ENCODE results near the gene GTF2H2C.
A peak's percentile ranks its signal among the peaks of the same experiment; 100 is the strongest.
"Not testable (repeated sequence)": the region's sequence is repeated elsewhere in the genome, so short reads cannot be mapped to it uniquely, and the experiment has no call there.

The GTF2H2C gene

DNA sequence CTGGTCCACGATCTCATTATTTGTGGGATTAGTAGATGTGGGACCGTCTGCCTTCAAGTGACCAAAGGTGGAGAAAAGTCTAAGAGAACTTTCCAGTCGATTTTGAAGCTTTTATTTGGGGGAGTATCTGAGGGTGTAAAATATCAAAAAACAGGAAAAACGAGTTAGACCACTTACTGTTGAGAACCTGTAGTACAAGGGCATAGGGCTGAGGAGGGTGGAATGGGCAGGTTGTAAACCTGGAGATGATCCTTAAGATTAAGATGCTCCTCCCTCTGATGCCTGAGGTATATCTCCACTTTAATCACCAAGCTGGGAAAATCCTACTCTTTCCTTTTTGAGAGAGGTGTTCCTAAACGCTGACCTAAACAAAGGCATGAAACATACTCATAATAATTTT lies 32.0 kb upstream of the GTF2H2C start:
- Histone ChIP-seq H3K27me3 (ENCODE audit: insufficient read depth, low read length) (peaks cover 14% of the 10 kb centered on the region), H3K4me1 (ENCODE audit: control insufficient read depth, insufficient read depth, low read length, unreplicated experiment) (no peaks in the 10 kb centered on the region), H3K4me3 (ENCODE audit: low read depth, low read length) (no peak overlapping the region), H2AFZ (ENCODE audit: low read length, unreplicated experiment) (no peak overlapping the region), H3K79me2 (ENCODE audit: control insufficient read depth, insufficient read depth, low read length, unreplicated experiment) (no peaks in the 10 kb centered on the region), H3K27ac (ENCODE audit: low read depth, low read length) (no peak overlapping the region), H3K36me3 (ENCODE audit: insufficient read depth, low read length) (no peaks in the 10 kb centered on the region)

DNA sequence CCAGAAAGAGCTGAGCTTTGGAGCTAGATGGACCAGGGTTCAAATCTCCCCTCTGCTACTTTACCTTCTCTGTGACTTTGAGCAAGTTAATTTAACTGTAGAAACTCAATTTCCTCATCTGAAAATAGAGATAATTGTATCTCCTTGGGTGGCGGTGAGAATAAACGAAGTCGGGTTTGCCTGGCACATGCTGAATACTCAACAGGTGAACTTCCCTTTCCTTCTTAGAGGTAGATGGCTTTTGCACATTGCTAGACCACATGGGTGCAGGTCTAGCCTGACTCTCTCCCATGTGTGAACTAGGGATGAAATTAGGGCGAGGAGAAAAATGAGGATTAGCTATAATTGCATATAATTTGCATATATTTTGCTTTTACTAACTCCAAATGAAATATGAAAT lies 31.4 kb upstream of the GTF2H2C start:
- Histone ChIP-seq H3K4me1 (ENCODE audit: control insufficient read depth, insufficient read depth, low read length, unreplicated experiment) (no peaks in the 10 kb centered on the region), H3K79me2 (ENCODE audit: control insufficient read depth, insufficient read depth, low read length, unreplicated experiment) (no peaks in the 10 kb centered on the region), H3K27ac (ENCODE audit: low read depth, low read length) (no peak overlapping the region)

DNA sequence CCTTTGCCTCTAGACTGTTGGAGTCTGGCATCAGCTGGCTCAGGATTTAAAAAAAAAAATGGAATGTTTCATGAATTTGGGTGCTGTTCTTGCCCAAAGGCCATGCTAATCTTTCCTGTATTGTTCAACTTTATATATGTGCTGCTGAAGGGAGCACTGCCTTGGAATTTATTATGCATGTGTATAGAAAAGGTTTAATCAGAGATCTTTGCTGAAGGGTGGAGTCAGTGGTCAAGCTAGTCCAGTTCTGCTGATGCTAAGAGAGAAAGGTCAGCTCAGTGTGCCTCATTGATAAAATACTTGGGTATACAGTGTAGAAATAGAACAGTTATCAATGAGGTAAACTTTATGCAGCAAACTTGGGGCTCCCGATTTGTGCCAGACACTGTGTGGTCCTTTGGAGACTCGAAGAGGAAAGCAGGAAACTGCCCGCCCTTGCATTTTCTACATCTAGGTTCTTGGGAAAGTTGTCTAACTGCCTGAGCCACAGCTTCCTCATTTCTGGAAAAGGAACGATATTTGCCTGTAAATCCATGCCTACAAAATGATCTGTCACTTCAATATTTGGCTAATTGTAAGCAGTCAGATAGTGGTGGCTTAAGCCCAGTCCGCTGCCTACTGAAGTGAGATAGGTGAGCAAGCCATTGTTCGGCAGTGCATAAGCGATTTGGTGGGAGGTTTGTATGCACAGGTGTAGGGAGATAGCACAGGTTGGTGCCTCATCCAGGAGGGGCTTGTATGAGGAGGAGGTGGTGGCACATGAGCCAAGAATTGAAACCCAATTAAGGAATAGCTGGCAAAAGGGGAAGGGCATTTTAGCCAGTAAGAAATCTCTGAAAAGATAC lies 29.2 kb upstream of the GTF2H2C start:
- Histone ChIP-seq H3K27me3 (ENCODE audit: insufficient read depth, low read length) (peaks cover 14% of the 10 kb centered on the region), H3K27ac (ENCODE audit: low read depth, low read length) (no peak overlapping the region), H3K4me3 (ENCODE audit: low read depth, low read length) (no peak overlapping the region), H3K4me1 (ENCODE audit: control insufficient read depth, insufficient read depth, low read length, unreplicated experiment) (no peaks in the 10 kb centered on the region), H3K36me3 (ENCODE audit: insufficient read depth, low read length) (no peaks in the 10 kb centered on the region), H3K79me2 (ENCODE audit: control insufficient read depth, insufficient read depth, low read length, unreplicated experiment) (no peaks in the 10 kb centered on the region), H2AFZ (ENCODE audit: low read length, unreplicated experiment) (no peak overlapping the region)

More for the DNA sequence above, 31.4 kb upstream of the GTF2H2C start:
- Histone ChIP-seq H3K27me3 (ENCODE audit: insufficient read depth, low read length) (peaks cover 14% of the 10 kb centered on the region), H2AFZ (ENCODE audit: low read length, unreplicated experiment) (no peak overlapping the region), H3K4me3 (ENCODE audit: low read depth, low read length) (no peak overlapping the region), H3K36me3 (ENCODE audit: insufficient read depth, low read length) (no peaks in the 10 kb centered on the region)

- Histone ChIP-seq H3K27ac (ENCODE audit: low read depth, low read length) (no peak overlapping the region), H3K79me2 (ENCODE audit: control insufficient read depth, insufficient read depth, low read length, unreplicated experiment) (no peaks in the 10 kb centered on the region), H3K27me3 (ENCODE audit: insufficient read depth, low read length) (peaks cover 14% of the 10 kb centered on the region), H2AFZ (ENCODE audit: low read length, unreplicated experiment) (no peak overlapping the region), H3K36me3 (ENCODE audit: insufficient read depth, low read length) (no peaks in the 10 kb centered on the region), H3K4me3 (ENCODE audit: low read depth, low read length) (no peak overlapping the region), H3K4me1 (ENCODE audit: control insufficient read depth, insufficient read depth, low read length, unreplicated experiment) (no peaks in the 10 kb centered on the region)
These were observed 28.6 kb upstream of the GTF2H2C start for GRCh38 chr5:69531406-69531801.

DNA sequence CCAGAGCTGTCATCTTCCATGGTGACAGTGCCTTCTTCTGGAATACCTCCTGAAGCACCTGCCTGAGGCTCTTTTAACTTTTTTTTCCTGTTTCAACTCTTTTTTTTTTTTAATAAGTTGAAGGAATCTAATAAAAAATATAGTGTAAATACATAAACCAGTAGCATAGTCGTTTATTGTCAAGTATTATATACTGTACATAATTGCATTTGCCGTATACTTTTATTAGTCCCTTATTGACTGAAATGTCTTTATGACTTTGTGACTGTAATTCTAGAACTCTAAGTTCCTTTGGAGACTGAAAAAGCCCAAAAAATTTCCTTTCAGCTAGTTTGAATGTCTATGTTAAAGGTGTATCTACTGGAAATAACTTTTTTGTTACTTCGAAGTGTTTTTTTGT lies 22.1 kb upstream of the GTF2H2C start:
- H3K27ac ChIP-seq (ENCODE audit: low read depth, low read length); H3K36me3 ChIP-seq (ENCODE audit: insufficient read depth, low read length); H3K4me3 ChIP-seq (ENCODE audit: low read depth, low read length); H3K4me1 ChIP-seq (ENCODE audit: control insufficient read depth, insufficient read depth, low read length, unreplicated experiment); H3K79me2 ChIP-seq (ENCODE audit: control insufficient read depth, insufficient read depth, low read length, unreplicated experiment); H3K27me3 ChIP-seq (ENCODE audit: insufficient read depth, low read length); H2AFZ ChIP-seq (ENCODE audit: low read length, unreplicated experiment): not testable (repeated sequence)

GRCh38 chr5:69538735-69539134 lies 21.3 kb upstream of the GTF2H2C start:
- H3K27me3 ChIP-seq (ENCODE audit: insufficient read depth, low read length); H3K79me2 ChIP-seq (ENCODE audit: control insufficient read depth, insufficient read depth, low read length, unreplicated experiment); H3K27ac ChIP-seq (ENCODE audit: low read depth, low read length); H3K4me3 ChIP-seq (ENCODE audit: low read depth, low read length); H3K4me1 ChIP-seq (ENCODE audit: control insufficient read depth, insufficient read depth, low read length, unreplicated experiment); H3K36me3 ChIP-seq (ENCODE audit: insufficient read depth, low read length); H2AFZ ChIP-seq (ENCODE audit: low read length, unreplicated experiment): not testable (repeated sequence)

DNA sequence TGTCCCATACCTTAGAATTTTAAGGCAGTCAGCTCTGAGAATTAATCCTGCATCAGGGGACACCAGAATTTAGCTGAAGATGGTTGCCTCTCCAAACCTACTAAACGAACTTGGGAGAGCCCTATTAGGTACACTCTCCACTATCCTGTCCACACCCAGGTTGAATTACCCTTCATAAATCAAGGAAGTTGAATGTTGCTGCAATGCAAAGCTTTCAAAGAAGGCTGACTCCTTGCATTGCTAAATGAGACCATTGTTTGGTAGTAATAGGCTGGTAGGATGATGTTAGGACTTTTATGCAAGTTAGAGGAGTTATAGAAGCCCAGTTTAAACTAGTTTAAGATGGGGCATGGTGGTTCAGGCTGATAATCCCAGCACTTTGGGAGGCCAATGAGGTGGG lies 18.6 kb upstream of the GTF2H2C start:
- H3K27me3 ChIP-seq (ENCODE audit: insufficient read depth, low read length); H3K27ac ChIP-seq (ENCODE audit: low read depth, low read length); H2AFZ ChIP-seq (ENCODE audit: low read length, unreplicated experiment); H3K79me2 ChIP-seq (ENCODE audit: control insufficient read depth, insufficient read depth, low read length, unreplicated experiment); H3K4me3 ChIP-seq (ENCODE audit: low read depth, low read length); H3K4me1 ChIP-seq (ENCODE audit: control insufficient read depth, insufficient read depth, low read length, unreplicated experiment); H3K36me3 ChIP-seq (ENCODE audit: insufficient read depth, low read length): not testable (repeated sequence)

- H3K36me3 ChIP-seq (ENCODE audit: insufficient read depth, low read length); H3K27ac ChIP-seq (ENCODE audit: low read depth, low read length): not testable (repeated sequence)
These were observed 17.0 kb upstream of the GTF2H2C start for GRCh38 chr5:69542838-69543618.

DNA sequence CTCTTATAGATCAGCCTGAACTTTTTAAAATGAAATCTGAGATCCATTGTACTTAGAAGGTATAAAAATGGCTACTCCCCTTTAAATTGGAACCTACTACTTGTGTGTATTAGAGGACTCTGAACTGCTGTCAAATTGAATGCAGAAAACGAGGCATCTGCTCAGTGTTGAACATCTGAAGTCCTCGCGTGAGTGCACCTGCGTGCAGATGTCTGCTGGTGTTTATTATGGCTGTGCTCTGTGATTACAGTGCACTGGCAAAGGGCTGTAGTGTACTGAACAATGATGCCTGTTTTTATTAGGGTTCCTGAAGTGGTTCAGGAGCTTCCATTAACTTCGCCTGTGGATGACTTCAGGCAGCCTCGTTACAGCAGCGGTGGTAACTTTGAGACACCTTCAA lies 15.4 kb upstream of the GTF2H2C start:
- not testable (repeated sequence) for H3K79me2 ChIP-seq (ENCODE audit: control insufficient read depth, insufficient read depth, low read length, unreplicated experiment); H3K4me1 ChIP-seq (ENCODE audit: control insufficient read depth, insufficient read depth, low read length, unreplicated experiment); H3K27ac ChIP-seq (ENCODE audit: low read depth, low read length); H3K4me3 ChIP-seq (ENCODE audit: low read depth, low read length); H3K36me3 ChIP-seq (ENCODE audit: insufficient read depth, low read length); H3K27me3 ChIP-seq (ENCODE audit: insufficient read depth, low read length); H2AFZ ChIP-seq (ENCODE audit: low read length, unreplicated experiment)

More at GRCh38 chr5:69542838-69543618, 17.0 kb upstream of the GTF2H2C start:
- H3K27me3 ChIP-seq (ENCODE audit: insufficient read depth, low read length); H3K4me3 ChIP-seq (ENCODE audit: low read depth, low read length); H3K4me1 ChIP-seq (ENCODE audit: control insufficient read depth, insufficient read depth, low read length, unreplicated experiment); H2AFZ ChIP-seq (ENCODE audit: low read length, unreplicated experiment); H3K79me2 ChIP-seq (ENCODE audit: control insufficient read depth, insufficient read depth, low read length, unreplicated experiment): not testable (repeated sequence)

DNA sequence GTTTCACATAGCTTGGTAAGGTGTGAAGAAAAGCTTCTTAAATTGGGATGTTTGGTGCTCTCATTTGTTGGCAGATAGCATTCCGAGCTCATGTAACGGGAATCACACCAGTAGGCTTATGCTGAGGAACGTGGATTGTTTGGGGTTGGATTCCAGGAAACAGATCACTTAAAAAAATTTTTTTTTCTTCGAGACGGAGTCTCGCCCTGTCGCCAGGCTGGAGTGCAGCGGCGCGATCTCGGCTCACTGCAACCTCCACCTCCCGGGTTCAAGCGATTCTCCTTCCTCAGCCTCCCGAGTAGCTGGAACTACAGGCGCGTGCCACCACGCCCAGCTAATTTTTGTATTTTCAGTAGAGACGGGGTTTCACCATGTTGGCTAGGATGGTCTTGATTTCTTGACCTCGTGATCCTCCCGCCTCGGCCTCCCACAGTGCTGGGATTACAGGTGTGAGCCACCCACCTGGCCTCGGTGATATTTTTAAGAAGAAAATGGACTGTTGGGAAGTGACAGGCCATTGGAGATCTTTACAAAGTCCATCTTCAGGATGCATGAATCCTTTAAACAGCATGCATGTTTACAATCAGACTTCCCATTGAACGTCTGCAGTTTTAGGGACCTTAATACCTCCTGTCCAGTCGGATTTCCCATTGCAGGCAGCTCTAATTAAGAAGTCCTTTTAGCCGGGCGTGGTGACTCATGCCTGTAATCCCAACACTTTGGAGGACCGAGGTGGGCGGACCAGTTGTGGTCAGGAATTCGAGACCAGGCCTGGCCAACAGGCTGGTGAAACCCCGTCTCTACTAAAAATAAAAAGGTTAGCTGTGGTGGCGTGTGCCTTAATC lies 818 bp downstream of the GTF2H2C start:
- H3K27ac ChIP-seq (ENCODE audit: low read depth, low read length); H3K4me1 ChIP-seq (ENCODE audit: control insufficient read depth, insufficient read depth, low read length, unreplicated experiment); H3K36me3 ChIP-seq (ENCODE audit: insufficient read depth, low read length); H3K27me3 ChIP-seq (ENCODE audit: insufficient read depth, low read length); H2AFZ ChIP-seq (ENCODE audit: low read length, unreplicated experiment); H3K79me2 ChIP-seq (ENCODE audit: control insufficient read depth, insufficient read depth, low read length, unreplicated experiment): not testable (repeated sequence)
- H3K4me3 ChIP-seq (ENCODE audit: low read depth, low read length): peak overlapping the region; percentile 70

All from ACC112 (cell line).